Osteocyte (in vitro differentiated cells): ENCODE data around the gene SGTB. TPM values are rescaled to one million over a fixed set of nuclear protein-coding genes. Genes with fewer than 3 reads are reported as not detected.

Experiments
- DNase-seq: peaks from one replicate; pipeline ENCODE4 v3.0.0; 2021; ENCODE audit warnings: mixed read lengths; ENCODE audit not compliant: unreplicated experiment; ENCODE audit errors: extremely low spot score
- H3K27ac Mint-ChIP-seq: one replicate; pipeline ENCODE4 v1.8.0; 2021; ENCODE audit warnings: mild to moderate bottlenecking, mixed read lengths; ENCODE audit not compliant: unreplicated experiment
- H3K27me3 Mint-ChIP-seq: one replicate; pipeline ENCODE4 v1.8.0; 2021; ENCODE audit warnings: mixed read lengths; ENCODE audit not compliant: unreplicated experiment
- H3K36me3 Mint-ChIP-seq: one replicate; pipeline ENCODE4 v1.8.0; 2021; ENCODE audit warnings: mixed read lengths; ENCODE audit not compliant: unreplicated experiment
- H3K4me1 Mint-ChIP-seq: one replicate; pipeline ENCODE4 v1.8.0; 2021; ENCODE audit warnings: mixed read lengths; ENCODE audit not compliant: unreplicated experiment
- H3K4me3 Mint-ChIP-seq: one replicate; pipeline ENCODE4 v1.8.0; 2021; ENCODE audit warnings: mild to moderate bottlenecking, moderate library complexity, mixed read lengths; ENCODE audit not compliant: unreplicated experiment
- H3K9me3 Mint-ChIP-seq: one replicate; pipeline ENCODE4 v1.8.0; 2021; ENCODE audit warnings: mixed read lengths; ENCODE audit not compliant: unreplicated experiment
- CTCF ChIP-seq: fragments of 200-600 bp; sonication (generic); IDR thresholded peaks from 2 replicates; pipeline ENCODE4 v1.5.0; 2021; ENCODE audit warnings: antibody characterized with exemption, mild to moderate bottlenecking, moderate library complexity
- total RNA-seq: library from RNA; stranded (reverse); gene quantifications from 2 replicates; pipeline ENCODE4 v1.2.1, GENCODE V29; 2021

Gene SGTB
- total RNA-seq, 1 donor from 2014 or later, result 18.8 TPM

DNA sequence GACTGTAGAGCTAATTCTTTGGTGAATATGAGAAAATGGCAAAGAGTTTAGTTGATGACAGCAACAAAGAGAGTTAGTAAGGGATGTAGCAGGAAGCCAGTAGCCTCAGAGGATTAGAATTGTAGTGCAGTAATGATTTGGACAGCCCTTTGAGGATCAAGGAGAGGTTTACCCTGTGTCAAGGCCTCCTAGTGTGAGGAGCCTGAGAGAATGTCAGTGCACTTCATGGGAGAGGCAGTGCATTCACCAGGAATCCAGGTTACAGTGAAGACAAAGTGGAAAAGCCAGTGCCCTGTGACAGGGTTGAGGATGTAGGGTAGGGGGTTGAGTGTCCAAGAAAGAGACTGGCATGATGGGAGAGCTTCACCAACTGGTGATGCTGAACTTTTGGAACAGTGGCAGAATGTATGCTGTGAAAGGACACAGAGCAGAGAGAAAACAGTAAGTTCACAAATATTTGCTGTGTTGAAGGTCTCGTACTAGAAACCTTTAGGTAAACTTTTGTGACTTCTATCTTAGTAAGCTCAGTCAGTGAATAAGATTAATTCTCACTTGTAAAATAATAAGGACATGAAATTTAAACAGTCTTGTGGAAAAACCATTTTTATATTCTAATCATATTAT is 27.4 kb upstream of the SGTB start:
- Mint-ChIP-seq H3K27ac (no peak overlapping the region), H3K4me3 (no peak overlapping the region), H3K9me3 (peaks cover 4% of the 10 kb centered on the region), H3K27me3 (no peaks in the 10 kb centered on the region), H3K36me3 (peaks cover 3% of the 10 kb centered on the region), H3K4me1 (peaks cover 6% of the 10 kb centered on the region)
- no peak for DNase-seq
- TF ChIP-seq CTCF, result no peak

DNA sequence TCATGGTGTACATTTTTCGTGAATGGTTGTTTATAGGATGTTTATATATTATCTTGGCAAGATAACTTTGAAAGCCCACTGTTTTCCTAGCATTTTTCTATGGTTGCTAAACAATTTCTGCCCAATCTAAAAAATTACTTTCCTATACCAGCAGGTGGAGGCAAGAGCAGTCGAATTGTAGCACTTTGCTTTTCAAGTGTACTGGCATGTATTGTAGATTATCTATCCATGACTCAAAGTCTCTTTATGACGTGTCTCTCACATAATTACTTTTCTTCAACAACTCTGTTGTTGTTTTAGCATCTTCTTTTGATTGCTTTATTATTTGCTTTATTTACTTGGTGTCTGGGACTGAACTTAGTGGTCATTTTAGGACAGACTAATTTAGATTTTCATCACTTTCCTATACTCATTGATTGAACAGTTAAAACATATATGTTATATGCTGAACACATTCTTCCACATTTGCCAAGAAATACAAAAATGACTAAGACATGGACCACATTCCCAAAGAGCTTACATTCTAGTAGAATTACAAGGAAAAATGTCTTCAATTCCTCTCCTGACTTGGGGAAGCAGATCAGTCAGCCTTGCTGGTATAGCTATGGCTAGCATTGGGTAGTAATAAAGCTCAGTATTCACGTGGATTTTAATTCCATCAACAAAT is 20.8 kb upstream of the SGTB start:
- Mint-ChIP-seq H3K4me1 (peaks cover 14% of the 10 kb centered on the region), H3K36me3 (no peaks in the 10 kb centered on the region), H3K27me3 (no peaks in the 10 kb centered on the region), H3K9me3 (peaks cover 4% of the 10 kb centered on the region), H3K27ac (peak overlapping the region; percentile 50), H3K4me3 (no peak overlapping the region)
- peak; percentile 81 for TF ChIP-seq CTCF
- no peak for DNase-seq

GRCh38 chr5:65739162-65739561 is 17.3 kb upstream of the SGTB start:
- Mint-ChIP-seq H3K36me3 (no peaks in the 10 kb centered on the region), H3K27me3 (no peaks in the 10 kb centered on the region), H3K9me3 (no peaks in the 10 kb centered on the region), H3K4me3 (no peak overlapping the region), H3K27ac (no peak overlapping the region), H3K4me1 (peaks cover 23% of the 10 kb centered on the region)
- DNase-seq, result no peak
- no peak for TF ChIP-seq CTCF

- no peaks in the 10 kb centered on the region for H3K27me3 Mint-ChIP-seq
- H3K4me3 Mint-ChIP-seq, result no peak overlapping the region
- H3K4me1 Mint-ChIP-seq, result peaks cover 23% of the 10 kb centered on the region
- no peak for DNase-seq
- no peak overlapping the region for H3K27ac Mint-ChIP-seq
- TF ChIP-seq CTCF, result no peak
- no peaks in the 10 kb centered on the region for H3K9me3 Mint-ChIP-seq
- H3K36me3 Mint-ChIP-seq, result no peaks in the 10 kb centered on the region
These were observed 16.4 kb upstream of the SGTB start for GRCh38 chr5:65738305-65738704.

GRCh38 chr5:65737842-65738241 is 15.9 kb upstream of the SGTB start:
- Mint-ChIP-seq H3K27ac (no peak overlapping the region), H3K4me1 (peaks cover 20% of the 10 kb centered on the region), H3K27me3 (no peaks in the 10 kb centered on the region), H3K4me3 (no peak overlapping the region), H3K9me3 (no peaks in the 10 kb centered on the region), H3K36me3 (no peaks in the 10 kb centered on the region)
- DNase-seq, result no peak
- TF ChIP-seq CTCF, result no peak
